HepG2 (cell line): ENCODE results near the gene NOL4L. TPM values are rescaled to one million over a fixed set of nuclear protein-coding genes. Genes with fewer than 3 reads are reported as not detected.
A peak's percentile ranks its signal among the peaks of the same experiment; 100 is the strongest.

Experiments used
- AKNA ChIP-seq: sonication (generic); formaldehyde crosslinking; IDR thresholded peaks from 2 replicates; pipeline ENCODE4 v1.4.0; 2020; ENCODE audit warnings: missing genetic modification reagents, borderline replicate concordance
- ARID4A ChIP-seq: sonication (generic); formaldehyde crosslinking; IDR thresholded peaks from 2 replicates; pipeline ENCODE4 v1.5.0; 2020; ENCODE audit warnings: mild to moderate bottlenecking, missing genetic modification reagents, borderline replicate concordance
- CCAR2 ChIP-seq: fragments of 200-400 bp; formaldehyde crosslinking; optimal IDR thresholded peaks from 2 replicates; pipeline ENCODE3; 2018; ENCODE audit warnings: low read depth, mild to moderate bottlenecking, low read length, moderate library complexity
- KLF12 ChIP-seq: sonication (generic); formaldehyde crosslinking; IDR thresholded peaks from 2 replicates; pipeline ENCODE4 v1.4.0; 2020; ENCODE audit warnings: missing genetic modification reagents, borderline replicate concordance
- KMT2A ChIP-seq: sonication (generic); formaldehyde crosslinking; IDR thresholded peaks from 2 replicates; pipeline ENCODE4 v1.4.0; 2020; ENCODE audit warnings: missing genetic modification reagents
- SIX1 ChIP-seq: sonication (generic); formaldehyde crosslinking; IDR thresholded peaks from 2 replicates; pipeline ENCODE4 v1.4.0; 2020; ENCODE audit warnings: missing genetic modification reagents, borderline replicate concordance
- SNRNP70 ChIP-seq: fragments of 200-400 bp; formaldehyde crosslinking; IDR thresholded peaks from 2 replicates; pipeline ENCODE4 v1.6.1; 2017; ENCODE audit warnings: mild to moderate bottlenecking, low read depth, low read length, moderate library complexity
- STAT5B ChIP-seq: sonication (generic); formaldehyde crosslinking; IDR thresholded peaks from 2 replicates; pipeline ENCODE4 v1.4.0; 2020; ENCODE audit warnings: missing genetic modification reagents
- ZBTB26 ChIP-seq: IDR thresholded peaks from 2 replicates; pipeline ENCODE4 v1.6.1; 2016; ENCODE audit warnings: missing compliant biosample characterization, missing genetic modification reagents, borderline replicate concordance
- ZKSCAN8 ChIP-seq: IDR thresholded peaks from 2 replicates; pipeline ENCODE4 v1.6.1; 2016; ENCODE audit warnings: borderline replicate concordance, missing genetic modification reagents, missing compliant biosample characterization
- ZNF180 ChIP-seq: sonication (generic); formaldehyde crosslinking; IDR thresholded peaks from 2 replicates; pipeline ENCODE4 v1.4.0; 2020; ENCODE audit warnings: low read depth, missing genetic modification reagents, borderline replicate concordance
- ZNF251 ChIP-seq: sonication (generic); formaldehyde crosslinking; IDR thresholded peaks from 2 replicates; pipeline ENCODE4 v1.9.0; 2021; ENCODE audit warnings: mild to moderate bottlenecking, missing genetic modification reagents
- ZNF512B ChIP-seq: sonication (generic); formaldehyde crosslinking; IDR thresholded peaks from 2 replicates; pipeline ENCODE4 v1.5.1; 2020; ENCODE audit warnings: missing genetic modification reagents, mild to moderate bottlenecking, borderline replicate concordance
- polyA plus RNA-seq, 8 experiments: library from polyadenylated mRNA; depleted of rRNA in 3 of 8; stranded (reverse) in 7 of 8; unstranded in 1 of 8; fragments of >200 nt; fragmentation: Illumina TruSeq in 4 of 8; extraction: Trizol in 4 of 8; gene quantifications; 2 replicates each; pipeline versions ENCODE4 v1.2.1 to v1.2.3, GENCODE V29; 2011 to 2016; ENCODE audit warnings: low read depth in 4 of 8, missing spikeins in 1 of 8, mixed read lengths in 1 of 8; ENCODE audit not compliant: insufficient read depth in 1 of 8
- total RNA-seq, 5 experiments: library from RNA; depleted of rRNA; stranded (reverse); fragments of >200 nt; fragmentation: Illumina TruSeq; extraction: Trizol; gene quantifications; 2 replicates each; pipeline ENCODE4 v1.2.3, GENCODE V29; 2016; ENCODE audit warnings: low read depth in 1 of 5

The NOL4L gene
- total and polyA plus RNA-seq, 2 of the 13 experiments (the other 11 are each of a cell fraction or from before 2014, with no cell fraction given): 16.6 to 35.4 TPM

GRCh38 chr20:32474967-32475811 is 109.9 kb downstream of the NOL4L start (continued):
- TF ChIP-seq SIX1 (CRISPR knock-in tag): peak; percentile 45; the same call in 1 of the 2 replicates
- no peak for TF ChIP-seq SNRNP70
- TF ChIP-seq STAT5B (CRISPR knock-in tag): 0 out of 2 replicates have a peak, but pooled peaks have one; percentile 21
- peak; percentile 83; the same call in 1 of the 2 replicates for TF ChIP-seq KLF12 (CRISPR knock-in tag)
- peak; percentile 35 for TF ChIP-seq CCAR2
- TF ChIP-seq ARID4A (CRISPR knock-in tag): peak; percentile 65
- TF ChIP-seq ZBTB26 (CRISPR knock-in tag): no peak
- TF ChIP-seq ZNF251: peak; percentile 61; the same call in 1 of the 2 replicates
- TF ChIP-seq ZNF180: 0 out of 2 replicates have a peak, but pooled peaks have one; percentile 79
- TF ChIP-seq ZNF512B (CRISPR knock-in tag): peak; percentile 9; the same call in 1 of the 2 replicates
- TF ChIP-seq KMT2A (CRISPR knock-in tag): peak; percentile 68; the same call in 1 of the 2 replicates
- 0 out of 2 replicates have a peak, but pooled peaks have one; percentile 16 for TF ChIP-seq AKNA (CRISPR knock-in tag)
- TF ChIP-seq ZKSCAN8: no peak
